22Rv1 (cell line): ENCODE results near the gene PTCH2.

Experiments
- ZFX ChIP-seq: fragments of 450-650 bp; IDR thresholded peaks from 2 replicates; pipeline ENCODE4 v1.6.1; 2017; ENCODE audit warnings: antibody characterized with exemption, borderline replicate concordance
- TF ChIP-seq, protein P1 (sequence below): fragments of 450-650 bp; IDR thresholded peaks from 2 replicates; pipeline ENCODE4 v1.5.1; 2017; ENCODE audit warnings: mild to moderate bottlenecking

DNA sequence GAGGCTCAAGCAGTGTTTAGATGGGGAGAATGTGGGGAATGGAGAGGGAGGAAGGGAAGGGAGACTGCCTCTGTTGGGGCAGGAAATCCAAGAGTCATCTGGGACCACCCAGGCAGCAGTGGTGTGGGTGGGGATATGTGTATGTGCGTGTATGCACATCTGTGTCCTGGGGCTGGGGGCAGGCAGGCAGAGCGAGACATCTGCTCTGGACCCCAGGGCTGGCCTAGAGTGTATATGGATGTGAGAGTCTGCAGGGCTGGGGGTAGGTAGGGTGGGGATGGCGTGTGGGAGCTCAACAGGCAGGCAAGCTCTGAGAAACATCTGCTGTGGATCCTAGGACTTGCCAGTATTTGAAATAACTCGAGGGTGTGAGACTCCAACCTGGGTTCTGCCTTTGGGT is 3.5 kb downstream of the PTCH2 start:
- TF ChIP-seq, protein P1, sequence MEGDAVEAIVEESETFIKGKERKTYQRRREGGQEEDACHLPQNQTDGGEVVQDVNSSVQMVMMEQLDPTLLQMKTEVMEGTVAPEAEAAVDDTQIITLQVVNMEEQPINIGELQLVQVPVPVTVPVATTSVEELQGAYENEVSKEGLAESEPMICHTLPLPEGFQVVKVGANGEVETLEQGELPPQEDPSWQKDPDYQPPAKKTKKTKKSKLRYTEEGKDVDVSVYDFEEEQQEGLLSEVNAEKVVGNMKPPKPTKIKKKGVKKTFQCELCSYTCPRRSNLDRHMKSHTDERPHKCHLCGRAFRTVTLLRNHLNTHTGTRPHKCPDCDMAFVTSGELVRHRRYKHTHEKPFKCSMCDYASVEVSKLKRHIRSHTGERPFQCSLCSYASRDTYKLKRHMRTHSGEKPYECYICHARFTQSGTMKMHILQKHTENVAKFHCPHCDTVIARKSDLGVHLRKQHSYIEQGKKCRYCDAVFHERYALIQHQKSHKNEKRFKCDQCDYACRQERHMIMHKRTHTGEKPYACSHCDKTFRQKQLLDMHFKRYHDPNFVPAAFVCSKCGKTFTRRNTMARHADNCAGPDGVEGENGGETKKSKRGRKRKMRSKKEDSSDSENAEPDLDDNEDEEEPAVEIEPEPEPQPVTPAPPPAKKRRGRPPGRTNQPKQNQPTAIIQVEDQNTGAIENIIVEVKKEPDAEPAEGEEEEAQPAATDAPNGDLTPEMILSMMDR: no peak
- no peak for TF ChIP-seq ZFX
